Kidney tubule cell (primary cell): ENCODE data around the gene GVQW3.

Experiments
- DNase-seq: peaks from one replicate; pipeline ENCODE4 v3.0.0-alpha.2; 2018; ENCODE audit warnings: low spot score

Gene GVQW3

GRCh38 chr11:76380977-76381719 lies at the start of gene GVQW3, which contains the start of gene THAP12:
Gene GVQW3 (plus strand): TSS chr11:76381323. CDS start chr11:76381829, 506 bp downstream.
Gene THAP12 (minus strand): TSS chr11:76381132. CDS start chr11:76380836, 296 bp downstream.
- DNase-seq, result peak; percentile 98

- no peak for DNase-seq
Measured at GRCh38 chr11:76334826-76335389, 46.2 kb upstream of the GVQW3 start.

- DNase-seq, result no peak
Measured at GRCh38 chr11:76335842-76336241, 45.3 kb upstream of the GVQW3 start.

DNA sequence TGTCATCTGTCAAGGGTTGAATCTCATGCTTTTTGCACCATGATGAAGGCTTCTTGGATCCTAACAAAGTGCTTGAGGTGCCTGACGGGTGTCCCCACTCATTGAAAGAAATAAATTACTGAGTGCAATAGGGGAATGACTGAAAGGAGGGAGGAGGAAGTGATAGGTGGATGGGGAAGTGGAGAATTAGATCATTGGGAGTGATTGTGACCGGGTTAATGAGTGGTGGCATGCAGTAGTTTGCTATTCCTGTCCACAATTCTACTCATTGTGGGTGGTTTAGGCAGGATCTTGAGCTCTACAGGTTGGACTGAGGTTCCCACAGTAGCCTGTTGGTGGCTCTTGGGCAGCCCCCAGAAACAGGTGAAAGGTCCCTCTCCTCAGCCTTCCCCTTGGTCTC lies 44.5 kb upstream of the GVQW3 start:
- DNase-seq, result peak; percentile 11

DNA sequence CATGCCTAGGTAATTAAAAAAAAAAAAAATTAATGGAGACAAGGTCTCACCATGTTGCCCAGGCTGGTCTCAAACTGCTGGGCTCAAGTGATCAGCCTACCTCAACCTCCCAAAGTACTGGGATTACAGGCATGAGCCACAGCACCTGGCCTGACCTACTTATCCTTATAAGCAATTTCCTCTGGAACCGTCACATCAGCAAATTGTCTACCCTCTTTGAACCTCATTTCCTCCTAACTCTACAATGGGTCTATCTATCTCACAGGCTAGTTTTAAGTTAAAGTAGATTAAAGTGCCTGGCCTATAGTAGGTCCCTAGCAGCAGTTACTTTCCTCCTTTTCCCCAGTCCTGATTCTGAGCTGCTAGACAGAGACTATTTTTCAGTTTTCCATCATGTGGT lies 43.7 kb upstream of the GVQW3 start:
- DNase-seq, result no peak

- DNase-seq, result no peak
Measured at GRCh38 chr11:76337923-76338322, 43.2 kb upstream of the GVQW3 start.

DNA sequence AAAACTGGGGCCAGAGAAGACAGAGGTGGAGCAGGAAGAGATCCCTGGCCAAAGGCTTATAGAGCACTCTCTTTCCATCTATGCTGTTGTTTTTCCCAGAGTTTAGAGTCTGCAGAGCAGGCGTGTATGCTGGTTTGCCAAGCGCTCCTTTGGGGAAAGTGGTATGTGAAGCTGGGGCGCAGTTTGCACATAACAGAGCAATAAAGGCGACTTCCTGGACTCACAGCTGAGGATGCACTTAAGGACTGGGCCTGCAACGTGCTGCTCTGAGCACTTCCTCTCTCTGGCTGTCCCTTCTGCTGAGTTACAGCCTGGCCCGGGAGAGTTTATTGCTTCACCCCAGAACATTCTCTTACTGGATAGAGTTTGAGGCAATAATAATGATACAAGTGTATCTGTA lies 41.9 kb upstream of the GVQW3 start:
- DNase-seq, result no peak

- no peak for DNase-seq
Measured at GRCh38 chr11:76347466-76347865, 33.7 kb upstream of the GVQW3 start.

DNA sequence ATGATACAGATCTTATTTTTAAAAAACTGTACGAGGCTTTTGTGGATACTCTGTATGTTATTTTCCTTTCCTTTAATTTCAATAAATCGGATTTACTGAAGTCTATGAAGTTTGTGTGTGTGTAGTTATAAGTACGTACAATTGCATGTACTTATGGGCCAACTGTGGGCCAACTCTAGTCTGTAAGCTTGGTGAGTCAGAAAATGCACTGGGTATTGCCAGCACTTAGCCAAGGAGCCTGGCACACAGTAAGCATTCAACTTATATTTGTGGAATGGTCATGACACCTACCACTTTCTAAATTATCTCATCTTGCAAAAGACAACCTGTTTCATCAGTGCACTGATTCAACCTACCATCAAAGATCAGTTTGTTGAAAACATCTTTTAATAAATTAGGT lies 32.8 kb upstream of the GVQW3 start:
- DNase-seq, result no peak

- DNase-seq, result no peak
Measured at GRCh38 chr11:76355172-76355571, 26.0 kb upstream of the GVQW3 start.

- no peak for DNase-seq
Measured at GRCh38 chr11:76361374-76361773, 19.7 kb upstream of the GVQW3 start.

- DNase-seq, result no peak
Measured at GRCh38 chr11:76361776-76362175, 19.3 kb upstream of the GVQW3 start.

DNA sequence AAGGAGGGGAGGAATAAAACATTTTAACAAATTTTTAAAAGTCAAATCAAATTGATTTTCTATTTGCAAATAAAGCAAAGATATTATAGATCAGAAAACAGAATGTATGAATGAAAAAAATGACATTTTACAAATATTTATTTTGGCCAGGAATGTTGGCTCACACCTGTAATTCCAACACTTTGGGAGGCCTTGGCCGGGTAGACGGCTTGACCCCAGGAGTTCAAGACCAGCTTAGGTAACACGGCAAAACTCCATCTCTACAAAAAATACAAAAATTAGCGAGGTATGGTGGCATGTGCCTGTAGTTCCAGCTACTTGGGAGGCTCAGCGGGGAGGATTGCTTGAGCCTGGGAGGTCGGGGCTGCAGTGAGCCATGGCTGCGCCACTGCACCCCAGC lies 18.4 kb upstream of the GVQW3 start:
- no peak for DNase-seq

GRCh38 chr11:76365038-76365679 lies 16.0 kb upstream of the GVQW3 start:
- DNase-seq, result no peak

DNA sequence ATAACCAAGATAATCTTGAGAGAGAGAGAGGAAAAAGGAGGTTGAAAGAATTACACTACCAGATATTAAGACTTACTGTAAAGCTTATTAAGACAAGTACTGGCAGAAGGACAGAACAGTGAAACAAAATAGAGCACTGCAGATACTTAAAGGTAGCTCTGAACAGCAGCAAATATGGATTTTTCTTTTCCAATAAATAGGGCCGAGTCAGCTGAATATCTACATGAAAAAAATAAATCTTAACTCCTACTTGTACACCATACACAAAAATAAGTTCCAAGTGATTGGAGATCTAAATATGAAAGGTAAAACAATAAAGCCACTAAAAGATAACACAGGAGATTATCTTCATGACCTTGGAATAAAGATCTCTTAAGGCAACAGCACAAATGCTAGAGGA lies 12.6 kb upstream of the GVQW3 start:
- DNase-seq, result no peak

DNA sequence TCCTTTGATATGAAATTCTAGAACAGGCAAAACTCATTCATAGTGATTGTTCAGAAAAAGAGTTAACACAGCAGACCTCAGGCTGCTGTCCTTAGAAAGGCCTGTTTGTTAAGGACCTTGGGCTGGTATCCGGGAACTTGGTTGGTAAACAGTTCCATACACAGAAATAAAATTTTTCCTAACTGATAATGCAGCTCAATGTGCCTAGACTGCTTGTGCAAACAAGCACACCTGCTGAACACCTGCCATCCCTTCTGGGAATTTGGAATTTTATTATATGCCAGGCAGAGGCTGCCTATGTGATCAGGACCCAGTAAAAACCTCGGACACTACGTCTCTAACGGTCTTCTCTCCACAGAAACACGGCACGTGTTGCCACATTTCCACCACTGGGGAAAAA lies 11.7 kb upstream of the GVQW3 start:
- no peak for DNase-seq

DNA sequence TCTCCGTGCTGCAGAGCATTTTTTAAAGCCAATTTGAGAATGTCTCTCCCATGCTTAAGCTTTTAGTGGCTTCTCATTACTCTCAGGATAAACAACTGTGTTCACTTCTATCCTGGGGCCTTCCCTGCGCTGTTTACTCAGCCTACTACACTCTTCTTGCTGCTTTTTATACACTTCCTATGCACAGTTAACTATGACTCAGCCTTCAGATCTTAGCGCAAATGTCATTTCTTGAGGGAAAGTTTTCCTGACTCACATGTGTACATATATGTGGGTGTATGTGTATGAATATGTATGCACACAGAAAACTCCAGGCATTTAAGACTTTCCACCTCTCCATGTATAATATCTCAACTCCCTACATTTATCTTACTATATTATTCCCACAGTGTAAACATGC lies 10.0 kb upstream of the GVQW3 start:
- DNase-seq, result peak; percentile 63

GRCh38 chr11:76376746-76377558 lies 4.2 kb upstream of the GVQW3 start:
- DNase-seq, result no peak

- DNase-seq, result no peak
Measured at GRCh38 chr11:76379807-76380158, 1.3 kb upstream of the GVQW3 start.

DNA sequence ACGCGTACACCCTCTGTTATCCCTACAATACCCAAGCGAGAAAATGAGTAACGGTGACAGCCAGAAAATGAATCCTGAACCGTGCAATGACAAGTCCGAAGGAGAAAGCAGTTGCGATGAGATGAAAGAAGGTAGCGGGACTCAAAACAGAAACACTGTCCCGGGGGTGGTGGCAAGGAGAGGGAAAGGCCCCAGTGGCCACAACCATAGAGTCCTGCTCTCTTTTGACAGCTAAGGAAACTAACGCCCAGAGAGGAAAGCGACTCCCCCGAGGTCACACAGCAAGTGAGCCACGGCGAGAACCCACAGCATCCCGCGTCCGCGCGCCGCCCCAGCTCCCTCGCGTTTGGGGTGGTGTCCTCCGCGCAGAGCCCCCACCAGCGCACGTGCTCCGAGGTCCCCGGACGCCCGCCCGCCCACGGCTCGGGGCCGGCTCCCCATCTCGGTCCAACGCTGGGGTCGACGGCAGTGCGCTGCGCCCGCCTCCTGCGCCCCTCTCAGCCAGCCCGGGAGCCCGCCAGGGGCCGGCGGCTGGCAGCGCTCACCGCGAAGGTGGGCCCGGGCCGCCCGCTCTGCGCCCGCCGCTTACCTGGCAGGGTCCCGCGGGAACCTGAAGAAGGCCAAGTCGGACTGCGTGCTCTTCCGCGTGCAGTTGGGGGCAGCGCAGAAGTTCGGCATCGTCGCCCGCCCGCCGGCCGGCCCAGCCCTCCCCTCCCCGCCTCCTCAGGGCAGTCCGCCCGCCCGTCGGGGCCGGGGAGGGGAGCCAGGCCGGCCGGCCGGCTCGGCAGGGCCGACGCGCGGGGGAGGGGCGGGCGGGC lies 755 bp upstream of the GVQW3 start:
- peak; percentile 25 for DNase-seq

GRCh38 chr11:76382209-76382608 lies 1.1 kb downstream of the GVQW3 start:
- peak; percentile 21 for DNase-seq

DNA sequence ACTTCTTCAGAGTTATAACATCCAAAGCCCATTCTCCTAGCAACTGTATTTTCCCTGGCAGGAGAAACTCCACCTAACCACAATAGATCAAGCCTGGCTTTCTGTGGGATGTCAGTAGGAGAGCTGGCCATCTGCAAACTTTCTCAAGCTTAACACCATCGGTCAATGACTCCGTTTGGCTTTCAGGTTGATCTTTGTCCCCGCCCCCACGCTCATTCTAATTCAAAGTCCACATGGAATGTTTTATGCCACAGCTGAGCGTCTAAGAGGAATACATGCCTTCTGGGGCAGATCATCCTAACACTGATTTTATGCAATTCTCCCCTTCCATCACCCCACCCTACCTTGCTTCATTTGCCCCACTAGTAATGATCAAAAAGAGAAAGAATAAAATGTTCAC lies 4.8 kb downstream of the GVQW3 start:
- peak; percentile 44 for DNase-seq
